Measurements from ENCODE around the gene EXOG.

DNA sequence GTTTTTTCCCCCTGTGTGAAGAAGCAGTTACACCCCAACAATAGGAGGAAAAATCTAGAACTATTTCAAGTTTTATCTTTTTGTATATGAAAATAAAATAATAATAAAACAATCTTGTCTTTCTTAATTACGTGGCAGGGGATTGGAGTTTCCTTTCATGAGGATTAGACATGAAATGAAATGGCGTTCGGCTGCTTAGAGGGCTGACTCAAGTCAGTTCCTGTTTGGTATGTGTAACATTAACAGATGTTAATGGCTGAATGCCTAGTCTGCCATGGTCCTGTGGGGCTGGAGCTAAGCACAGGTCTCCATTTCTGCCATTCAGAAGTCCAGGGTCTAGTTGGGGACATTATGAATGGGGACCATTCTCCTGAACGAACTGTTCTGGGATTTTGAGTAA is 3.1 kb upstream of the EXOG start:
- TF ChIP-seq, protein P1, sequence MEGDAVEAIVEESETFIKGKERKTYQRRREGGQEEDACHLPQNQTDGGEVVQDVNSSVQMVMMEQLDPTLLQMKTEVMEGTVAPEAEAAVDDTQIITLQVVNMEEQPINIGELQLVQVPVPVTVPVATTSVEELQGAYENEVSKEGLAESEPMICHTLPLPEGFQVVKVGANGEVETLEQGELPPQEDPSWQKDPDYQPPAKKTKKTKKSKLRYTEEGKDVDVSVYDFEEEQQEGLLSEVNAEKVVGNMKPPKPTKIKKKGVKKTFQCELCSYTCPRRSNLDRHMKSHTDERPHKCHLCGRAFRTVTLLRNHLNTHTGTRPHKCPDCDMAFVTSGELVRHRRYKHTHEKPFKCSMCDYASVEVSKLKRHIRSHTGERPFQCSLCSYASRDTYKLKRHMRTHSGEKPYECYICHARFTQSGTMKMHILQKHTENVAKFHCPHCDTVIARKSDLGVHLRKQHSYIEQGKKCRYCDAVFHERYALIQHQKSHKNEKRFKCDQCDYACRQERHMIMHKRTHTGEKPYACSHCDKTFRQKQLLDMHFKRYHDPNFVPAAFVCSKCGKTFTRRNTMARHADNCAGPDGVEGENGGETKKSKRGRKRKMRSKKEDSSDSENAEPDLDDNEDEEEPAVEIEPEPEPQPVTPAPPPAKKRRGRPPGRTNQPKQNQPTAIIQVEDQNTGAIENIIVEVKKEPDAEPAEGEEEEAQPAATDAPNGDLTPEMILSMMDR (IDR thresholded peaks at IDR 0.05), result no peak
- no peak for TF ChIP-seq POLR2A (IDR thresholded peaks at IDR 0.05)

All from prostate gland (tissue), 2 donors.